Chondrocyte (in vitro differentiated cells): ENCODE data around the gene IGF1R. TPM values are rescaled to one million over a fixed set of nuclear protein-coding genes. Genes with fewer than 3 reads are reported as not detected.
A peak's percentile ranks its signal among the peaks of the same experiment; 100 is the strongest.

Experiments
- DNase-seq: peaks from one replicate; pipeline ENCODE4 v3.0.0; 2021; ENCODE audit warnings: mixed read lengths, low spot score
- H3K27ac Mint-ChIP-seq: one replicate; pipeline ENCODE4 v1.8.0; 2021; ENCODE audit warnings: mild to moderate bottlenecking, moderate library complexity, mixed read lengths; ENCODE audit not compliant: unreplicated experiment
- H3K27me3 Mint-ChIP-seq: 2 replicates; pipeline ENCODE4 v1.8.0; 2021; ENCODE audit warnings: low read depth, mixed read lengths
- H3K36me3 Mint-ChIP-seq: 2 replicates; pipeline ENCODE4 v1.8.0; 2021; ENCODE audit warnings: low read depth, mixed read lengths
- H3K4me1 Mint-ChIP-seq: 2 replicates; pipeline ENCODE4 v1.8.0; 2021; ENCODE audit warnings: low read depth, mild to moderate bottlenecking, mixed read lengths
- H3K4me3 Mint-ChIP-seq: one replicate; pipeline ENCODE4 v1.8.0; 2021; ENCODE audit warnings: mild to moderate bottlenecking, moderate library complexity, mixed read lengths; ENCODE audit not compliant: unreplicated experiment
- H3K9me3 Mint-ChIP-seq: 2 replicates; pipeline ENCODE4 v1.8.0; 2021; ENCODE audit warnings: low read depth, mixed read lengths
- CTCF ChIP-seq: fragments of 200-600 bp; sonication (generic); IDR thresholded peaks from 2 replicates; pipeline ENCODE4 v1.5.0; 2021; ENCODE audit warnings: antibody characterized with exemption, mild to moderate bottlenecking, moderate library complexity
- total RNA-seq: library from RNA; stranded (reverse); gene quantifications from 3 replicates; pipeline ENCODE4 v1.2.1, GENCODE V29; 2021

IGF1R gene
- total RNA-seq, 1 donor from 2014 or later = 119 TPM

GRCh38 chr15:98796685-98797357 lies 148.5 kb downstream of the IGF1R start:
- Mint-ChIP-seq H3K4me1 (peaks cover 67% of the 10 kb centered on the region), H3K27me3 (no peaks in the 10 kb centered on the region), H3K9me3 (no peaks in the 10 kb centered on the region), H3K36me3 (no peaks in the 10 kb centered on the region), H3K4me3 (no peak overlapping the region), H3K27ac (no peak overlapping the region)
- no peak for TF ChIP-seq CTCF
- DNase-seq = no peak

GRCh38 chr15:98798375-98798893 lies 150.1 kb downstream of the IGF1R start:
- Mint-ChIP-seq H3K9me3 (no peaks in the 10 kb centered on the region), H3K27ac (no peak overlapping the region), H3K4me1 (peaks cover 73% of the 10 kb centered on the region), H3K27me3 (no peaks in the 10 kb centered on the region), H3K36me3 (no peaks in the 10 kb centered on the region), H3K4me3 (no peak overlapping the region)
- no peak for TF ChIP-seq CTCF
- DNase-seq = no peak

GRCh38 chr15:98799461-98800390 lies 151.4 kb downstream of the IGF1R start:
- DNase-seq = no peak
- no peak for TF ChIP-seq CTCF
- H3K4me3 Mint-ChIP-seq = peak overlapping the region; percentile 69
- no peaks in the 10 kb centered on the region for H3K9me3 Mint-ChIP-seq
- H3K27ac Mint-ChIP-seq = peak overlapping the region; percentile 94
- H3K4me1 Mint-ChIP-seq = peaks cover 74% of the 10 kb centered on the region
- H3K27me3 Mint-ChIP-seq = no peaks in the 10 kb centered on the region
- H3K36me3 Mint-ChIP-seq = no peaks in the 10 kb centered on the region

- H3K27me3 Mint-ChIP-seq = no peaks in the 10 kb centered on the region
- peak overlapping the region; percentile 94 for H3K27ac Mint-ChIP-seq
- no peak for DNase-seq
- peaks cover 69% of the 10 kb centered on the region for H3K4me1 Mint-ChIP-seq
- H3K36me3 Mint-ChIP-seq = no peaks in the 10 kb centered on the region
- peak; percentile 29 for TF ChIP-seq CTCF
- no peaks in the 10 kb centered on the region for H3K9me3 Mint-ChIP-seq
- H3K4me3 Mint-ChIP-seq = peak overlapping the region; percentile 69
These were observed 152.3 kb downstream of the IGF1R start for GRCh38 chr15:98800437-98801233.

- Mint-ChIP-seq H3K4me1 (peaks cover 69% of the 10 kb centered on the region), H3K27me3 (no peaks in the 10 kb centered on the region), H3K9me3 (no peaks in the 10 kb centered on the region), H3K27ac (peak overlapping the region; percentile 94), H3K4me3 (peak overlapping the region; percentile 69), H3K36me3 (no peaks in the 10 kb centered on the region)
- TF ChIP-seq CTCF = no peak
- no peak for DNase-seq
These were observed 152.9 kb downstream of the IGF1R start for GRCh38 chr15:98801234-98801561.
